OCI-LY1 (cell line): ENCODE measurements around the gene HTRA3.
"Not testable (repeated sequence)": the region's sequence is repeated elsewhere in the genome, so short reads cannot be mapped to it uniquely, and the experiment has no call there.

Source experiments
- H2AFZ ChIP-seq: fragments of 200-600 bp; sonication (generic), shearing (Covaris generic); 2 replicates; pipeline ENCODE4 v1.6.0; 2014; ENCODE audit warnings: antibody characterized with exemption, mild to moderate bottlenecking, low read length
- H3F3A ChIP-seq: fragments of 200-600 bp; sonication (generic), shearing (Covaris generic); 2 replicates; pipeline ENCODE4 v1.6.0; 2014; ENCODE audit warnings: mild to moderate bottlenecking, antibody characterized with exemption, low read length, moderate library complexity; ENCODE audit not compliant: insufficient read depth
- H3K27ac ChIP-seq: fragments of 200-600 bp; sonication (generic); 2 replicates; pipeline ENCODE4 v1.5.1; 2014; ENCODE audit warnings: low read length, mixed run types, mild to moderate bottlenecking, low read depth; ENCODE audit not compliant: poor library complexity, severe bottlenecking
- H3K27me3 ChIP-seq: fragments of 200-600 bp; sonication (generic); 2 replicates; pipeline ENCODE4 v1.6.0; 2014; ENCODE audit warnings: antibody characterized with exemption, mild to moderate bottlenecking, low read length, moderate library complexity; ENCODE audit not compliant: insufficient read depth
- H3K36me3 ChIP-seq: fragments of 200-600 bp; sonication (generic); 2 replicates; pipeline ENCODE4 v1.6.1; 2014; ENCODE audit warnings: mild to moderate bottlenecking, antibody characterized with exemption, low read length, moderate library complexity, mixed read lengths; ENCODE audit not compliant: insufficient read depth
- H3K4me1 ChIP-seq: fragments of 200-600 bp; sonication (generic); 2 replicates; pipeline ENCODE4 v1.5.1; 2014; ENCODE audit warnings: mild to moderate bottlenecking, low read length, moderate library complexity; ENCODE audit not compliant: insufficient read depth, severe bottlenecking
- H3K4me2 ChIP-seq: fragments of 200-600 bp; sonication (generic), shearing (Covaris generic); 2 replicates; pipeline ENCODE4 v1.6.1; 2014; ENCODE audit warnings: low read length
- H3K4me3 ChIP-seq: fragments of 200-600 bp; sonication (generic); 2 replicates; pipeline ENCODE4 v1.5.1; 2014; ENCODE audit warnings: low read length, low read depth, mild to moderate bottlenecking, mixed read lengths; ENCODE audit not compliant: poor library complexity, severe bottlenecking
- H3K79me2 ChIP-seq: fragments of 200-600 bp; shearing (Covaris generic); 2 replicates; pipeline ENCODE4 v1.6.1; 2016; ENCODE audit warnings: mixed run types, low read length, mixed read lengths; ENCODE audit not compliant: insufficient read depth
- H3K9ac ChIP-seq: fragments of 200-600 bp; sonication (generic), shearing (Covaris generic); 2 replicates; pipeline ENCODE4 v1.6.1; 2014; ENCODE audit warnings: mild to moderate bottlenecking, low read length, mixed read lengths
- H3K9me2 ChIP-seq: fragments of 200-600 bp; sonication (generic), shearing (Covaris generic); 2 replicates; pipeline ENCODE4 v1.6.1; 2014; ENCODE audit warnings: low read depth, mild to moderate bottlenecking, low read length, mixed read lengths
- H3K9me3 ChIP-seq: fragments of 200-600 bp; shearing (Covaris generic); 2 replicates; pipeline ENCODE4 v1.6.1; 2014; ENCODE audit warnings: low read length, mixed read lengths
- H4K20me1 ChIP-seq: fragments of 200-600 bp; sonication (generic), shearing (Covaris generic); 2 replicates; pipeline ENCODE4 v1.6.0; 2016; ENCODE audit warnings: mild to moderate bottlenecking, low read length; ENCODE audit not compliant: insufficient read depth
- EZH2 ChIP-seq: fragments of 200-600 bp; sonication (generic), shearing (Covaris generic); IDR thresholded peaks from 2 replicates; pipeline ENCODE4 v1.8.0; 2017; ENCODE audit warnings: borderline replicate concordance, mixed run types, mild to moderate bottlenecking, antibody characterized with exemption, low read length, moderate library complexity, mixed read lengths
- TF ChIP-seq, protein P1 (sequence below): fragments of 200-600 bp; sonication (generic), shearing (Covaris generic); IDR thresholded peaks from 2 replicates; pipeline ENCODE4 v1.5.1; 2017; ENCODE audit warnings: mild to moderate bottlenecking, antibody characterized with exemption, low read length, moderate library complexity, mixed read lengths

The HTRA3 gene

DNA sequence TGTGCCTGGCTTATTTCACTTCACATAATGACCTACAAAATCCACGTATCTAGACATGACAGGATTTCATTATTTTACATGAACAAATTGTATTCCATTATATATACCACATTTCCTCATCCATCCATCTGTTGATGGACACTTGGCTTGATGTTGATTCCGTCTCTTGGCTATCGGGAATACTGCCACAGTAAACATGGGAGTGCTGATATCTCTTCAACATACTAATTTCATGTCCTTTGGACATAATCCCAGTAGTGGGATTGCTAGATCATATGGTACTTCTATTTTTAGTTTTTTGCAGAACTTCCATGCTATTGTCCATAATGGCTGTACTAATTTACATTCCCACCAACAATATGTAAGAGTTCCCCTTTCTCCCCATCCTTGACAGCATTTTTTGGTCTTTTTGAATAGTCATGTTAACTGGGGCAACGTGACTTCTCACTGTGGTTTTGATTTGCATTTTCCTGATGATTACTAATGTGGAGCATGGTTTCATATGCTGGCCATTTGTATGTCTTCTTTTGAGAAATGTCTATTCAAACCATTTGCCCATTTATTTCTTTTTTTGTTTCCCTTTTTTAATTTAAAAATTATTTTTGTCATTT lies 68.9 kb downstream of the HTRA3 start:
- Histone ChIP-seq H3K36me3 (no peaks in the 10 kb centered on the region; the same call in 1 of the 2 replicates), H3K27me3 (no peaks in the 10 kb centered on the region), H3F3A (no peaks in the 10 kb centered on the region), H3K27ac (no peak overlapping the region), H3K9me3 (no peaks in the 10 kb centered on the region), H2AFZ (no peak overlapping the region), H3K4me1 (no peaks in the 10 kb centered on the region), H3K4me3 (no peak overlapping the region), H3K79me2 (no peaks in the 10 kb centered on the region), H3K9ac (no peak overlapping the region), H3K9me2 (no peaks in the 10 kb centered on the region), H4K20me1 (no peaks in the 10 kb centered on the region), H3K4me2 (no peak overlapping the region)
- TF ChIP-seq, protein P1, sequence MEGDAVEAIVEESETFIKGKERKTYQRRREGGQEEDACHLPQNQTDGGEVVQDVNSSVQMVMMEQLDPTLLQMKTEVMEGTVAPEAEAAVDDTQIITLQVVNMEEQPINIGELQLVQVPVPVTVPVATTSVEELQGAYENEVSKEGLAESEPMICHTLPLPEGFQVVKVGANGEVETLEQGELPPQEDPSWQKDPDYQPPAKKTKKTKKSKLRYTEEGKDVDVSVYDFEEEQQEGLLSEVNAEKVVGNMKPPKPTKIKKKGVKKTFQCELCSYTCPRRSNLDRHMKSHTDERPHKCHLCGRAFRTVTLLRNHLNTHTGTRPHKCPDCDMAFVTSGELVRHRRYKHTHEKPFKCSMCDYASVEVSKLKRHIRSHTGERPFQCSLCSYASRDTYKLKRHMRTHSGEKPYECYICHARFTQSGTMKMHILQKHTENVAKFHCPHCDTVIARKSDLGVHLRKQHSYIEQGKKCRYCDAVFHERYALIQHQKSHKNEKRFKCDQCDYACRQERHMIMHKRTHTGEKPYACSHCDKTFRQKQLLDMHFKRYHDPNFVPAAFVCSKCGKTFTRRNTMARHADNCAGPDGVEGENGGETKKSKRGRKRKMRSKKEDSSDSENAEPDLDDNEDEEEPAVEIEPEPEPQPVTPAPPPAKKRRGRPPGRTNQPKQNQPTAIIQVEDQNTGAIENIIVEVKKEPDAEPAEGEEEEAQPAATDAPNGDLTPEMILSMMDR = no peak
- no peak for TF ChIP-seq EZH2

DNA sequence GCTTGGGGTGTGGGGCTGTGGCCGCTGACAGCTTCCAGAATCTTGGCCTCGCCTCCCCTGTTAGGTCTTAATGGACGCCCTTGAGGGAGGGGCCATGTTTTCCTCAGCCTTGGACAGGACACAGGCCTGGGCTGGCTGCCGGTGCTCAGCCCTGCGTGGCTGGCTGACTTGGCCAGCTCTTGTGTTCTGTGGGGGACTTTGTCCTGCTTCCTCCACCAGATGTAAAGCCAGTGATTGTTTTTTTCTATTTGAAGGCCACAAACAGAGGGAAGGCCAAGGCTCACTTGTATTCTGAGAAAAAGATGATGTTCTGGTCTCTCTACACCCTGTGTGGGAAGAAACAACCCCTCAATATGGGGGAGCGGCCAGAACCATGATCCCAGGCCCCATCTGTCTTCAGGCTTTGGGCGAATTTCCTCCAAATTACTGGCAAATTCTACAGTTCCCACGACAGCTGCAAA lies 71.3 kb downstream of the HTRA3 start:
- no peaks in the 10 kb centered on the region for H4K20me1 ChIP-seq
- H3K4me1 ChIP-seq = no peaks in the 10 kb centered on the region
- TF ChIP-seq, protein P1 = no peak
- no peak for TF ChIP-seq EZH2
- no peaks in the 10 kb centered on the region for H3K27me3 ChIP-seq
- no peaks in the 10 kb centered on the region for H3K79me2 ChIP-seq
- H3K36me3 ChIP-seq = no peaks in the 10 kb centered on the region; the same call in 1 of the 2 replicates
- no peaks in the 10 kb centered on the region for H3K9me3 ChIP-seq
- no peak overlapping the region for H3K9ac ChIP-seq
- H3K4me3 ChIP-seq = no peak overlapping the region
- H3K4me2 ChIP-seq = no peak overlapping the region
- no peaks in the 10 kb centered on the region for H3F3A ChIP-seq
- no peak overlapping the region for H3K27ac ChIP-seq
- H3K9me2 ChIP-seq = no peaks in the 10 kb centered on the region
- H2AFZ ChIP-seq = no peak overlapping the region

DNA sequence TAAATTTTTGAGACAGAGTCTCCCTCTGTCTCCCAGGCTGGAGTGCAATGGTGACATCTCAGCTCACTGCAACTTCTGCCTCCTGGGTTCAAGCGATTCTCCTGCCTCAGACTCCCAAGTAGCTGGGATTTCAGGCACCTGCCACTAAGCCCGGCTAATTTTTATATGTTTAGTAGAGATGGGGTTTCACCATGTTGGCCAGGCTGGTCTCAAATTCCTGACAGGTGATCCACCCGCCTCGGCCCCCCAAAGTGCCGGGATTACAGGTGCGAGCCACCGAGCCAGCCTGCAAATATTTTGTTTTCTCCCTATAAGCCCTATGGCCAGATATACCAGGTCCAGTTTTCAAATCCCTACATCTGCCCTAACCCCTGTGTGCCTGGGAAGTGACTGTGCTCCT lies 71.7 kb downstream of the HTRA3 start:
- H3K4me2 ChIP-seq = not testable (repeated sequence)

DNA sequence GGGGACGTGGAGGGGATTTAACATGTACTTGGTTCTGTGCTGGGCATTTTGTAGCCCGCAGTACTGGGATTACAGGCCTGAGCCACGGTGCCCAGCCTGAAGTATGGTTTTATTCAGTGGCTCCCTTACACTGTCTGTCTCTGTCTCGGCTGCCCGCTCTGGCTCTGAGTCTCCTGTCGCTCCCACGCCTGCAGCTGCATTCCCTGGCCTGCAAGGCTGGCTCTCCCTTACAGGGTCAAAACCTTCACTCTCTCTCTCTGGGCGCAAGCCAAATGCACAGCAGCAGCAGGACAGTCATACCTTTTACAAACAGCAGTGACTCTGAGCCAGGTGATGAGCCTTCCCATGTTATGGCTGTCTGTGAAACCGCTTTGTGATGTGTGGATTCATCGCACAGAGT lies 72.1 kb downstream of the HTRA3 start:
- no peaks in the 10 kb centered on the region for H3K36me3 ChIP-seq
- H3K4me2 ChIP-seq = no peak overlapping the region
- no peaks in the 10 kb centered on the region for H3K9me3 ChIP-seq
- H4K20me1 ChIP-seq = no peaks in the 10 kb centered on the region
- no peak overlapping the region for H3K4me3 ChIP-seq
- H3K79me2 ChIP-seq = no peaks in the 10 kb centered on the region
- no peak overlapping the region for H3K9ac ChIP-seq
- no peaks in the 10 kb centered on the region for H3K4me1 ChIP-seq
- TF ChIP-seq, protein P1 = no peak
- no peak for TF ChIP-seq EZH2
- no peaks in the 10 kb centered on the region for H3F3A ChIP-seq
- no peaks in the 10 kb centered on the region for H3K27me3 ChIP-seq
- H3K9me2 ChIP-seq = no peaks in the 10 kb centered on the region
- no peak overlapping the region for H2AFZ ChIP-seq
- no peak overlapping the region for H3K27ac ChIP-seq

More for the DNA sequence above, 71.7 kb downstream of the HTRA3 start:
- not testable (repeated sequence) for H3K9me2 ChIP-seq, H3K9me3 ChIP-seq, H3F3A ChIP-seq, H4K20me1 ChIP-seq, H3K4me1 ChIP-seq, H2AFZ ChIP-seq, H3K4me3 ChIP-seq, H3K79me2 ChIP-seq, H3K36me3 ChIP-seq, H3K9ac ChIP-seq, H3K27me3 ChIP-seq, H3K27ac ChIP-seq
